Globus pallidus (tissue), 1 donor: ENCODE results near the gene GPC1.

ENCODE experiments used
- DNase-seq: peaks from one replicate; pipeline ENCODE4 v3.0.0-alpha.2; 2015; ENCODE audit warnings: low spot score

The GPC1 gene

GRCh38 chr2:240517342-240517741 lies 81.9 kb downstream of the GPC1 start:
- no peak for DNase-seq
